GM13976 (cell line): ENCODE results near the gene ATP11A.

Source experiments
- DNase-seq: peaks from one replicate; pipeline ENCODE4 v3.0.0; 2012; ENCODE audit warnings: low spot score
- CTCF ChIP-seq: IDR thresholded peaks from 2 replicates; pipeline ENCODE4 v1.5.1; 2012; ENCODE audit warnings: borderline replicate concordance, mild to moderate bottlenecking; ENCODE audit not compliant: insufficient read depth; ENCODE audit errors: extremely low read depth, missing control alignments, control extremely low read depth
- in situ Hi-C: fragments of 300-500 bp; cut with MboI; formaldehyde crosslinking; loops from one replicate; pipeline ENCODE4 v1.12.0; 2022; ENCODE audit warnings: low sequenced_read_pairs, mixed read lengths, inconsistent platforms; ENCODE audit not compliant: unreplicated experiment

The ATP11A gene

GRCh38 chr13:112846411-112847115 lies 156.7 kb downstream of the ATP11A start:
- in situ Hi-C loops, result no loop called here
- DNase-seq, result no peak
- TF ChIP-seq CTCF, result no peak

- in situ Hi-C loops, result no loop called here
- DNase-seq, result no peak
- no peak for TF ChIP-seq CTCF
These were observed 159.7 kb downstream of the ATP11A start for GRCh38 chr13:112849500-112849899.

GRCh38 chr13:112850273-112850672 lies 160.4 kb downstream of the ATP11A start:
- no peak for DNase-seq
- TF ChIP-seq CTCF, result no peak
- in situ Hi-C loops, result no loop called here

- TF ChIP-seq CTCF, result no peak
- in situ Hi-C loops, result no loop called here
- no peak for DNase-seq
These were observed 161.5 kb downstream of the ATP11A start for GRCh38 chr13:112851107-112852038.

GRCh38 chr13:112852392-112852791 lies 162.6 kb downstream of the ATP11A start:
- TF ChIP-seq CTCF, result no peak
- in situ Hi-C loops, result no loop called here
- DNase-seq, result no peak

- TF ChIP-seq CTCF, result no peak
- in situ Hi-C loops, result no loop called here
- no peak for DNase-seq
These were observed 163.0 kb downstream of the ATP11A start for GRCh38 chr13:112852808-112853207.
